Tibial nerve (tissue), 4 donors: ENCODE measurements around the gene SPAG7. TPM values are rescaled to one million over a fixed set of nuclear protein-coding genes. Genes with fewer than 3 reads are reported as not detected.

Source experiments
- DNase-seq, 2 donors: peaks; one replicate each; pipeline ENCODE4 v3.0.0-alpha.2; 2019; ENCODE audit warnings: low spot score in 2 of 2
- H3K27ac ChIP-seq, 4 donors: fragments of 200-600 bp; sonication (generic) in 3 of 4; one replicate each; pipeline ENCODE4 v1.5.1; 2017 to 2019; ENCODE audit warnings: mild to moderate bottlenecking in 1 of 4
- H3K27me3 ChIP-seq, 2 donors: fragments of 200-600 bp; sonication (generic) in 1 of 2; one replicate each; pipeline versions ENCODE4 v1.5.1 to v1.6.0; 2017 to 2019
- H3K36me3 ChIP-seq, 3 donors: fragments of 200-600 bp; sonication (generic); one replicate each; pipeline ENCODE4 v1.5.1; 2018 to 2019
- H3K4me1 ChIP-seq, 4 donors: fragments of 200-600 bp; sonication (generic) in 3 of 4; one replicate each; pipeline ENCODE4 v1.5.1; 2017 to 2019
- H3K4me3 ChIP-seq, 4 donors: fragments of 200-600 bp; sonication (generic) in 3 of 4; one replicate each; pipeline ENCODE4 v1.5.1; 2017 to 2019; ENCODE audit warnings: mild to moderate bottlenecking in 1 of 4, moderate library complexity in 1 of 4
- H3K9me3 ChIP-seq, 4 donors: fragments of 200-600 bp; sonication (generic) in 3 of 4; one replicate each; pipeline ENCODE4 v1.5.1; 2017 to 2019
- EP300 ChIP-seq, 2 donors: sonication (generic); formaldehyde crosslinking; IDR thresholded peaks; one replicate each; pipeline ENCODE4 v1.6.1; 2017; ENCODE audit warnings: antibody characterized with exemption in 2 of 2, mild to moderate bottlenecking in 1 of 2
- POLR2A ChIP-seq, 2 donors: fragments of 450-650 bp; IDR thresholded peaks; one replicate each; pipeline ENCODE4 v1.6.1; 2017; ENCODE audit warnings: antibody characterized with exemption in 2 of 2, mild to moderate bottlenecking in 2 of 2, moderate library complexity in 2 of 2
- WGBS, 2 donors: methylation state at CpG; one replicate each; pipeline ENCODE4 v1.1.5; 2018; 5-methylcytosine and 5-hydroxymethylcytosine counted together
- total RNA-seq, 4 donors: library from RNA; depleted of rRNA; stranded (reverse); fragments of >200 nt; gene quantifications; one replicate each; pipeline ENCODE4 v1.1.0, GENCODE V29; 2016
- TF ChIP-seq, protein P1 (sequence below), 5 experiments: fragments of 200-600 bp in 3 of 5; fragments of 450-650 bp in 2 of 5; sonication (generic) in 3 of 5; IDR thresholded peaks; one replicate each; pipeline ENCODE4 v1.5.1; 2016 to 2019; ENCODE audit warnings: antibody characterized with exemption in 5 of 5, mild to moderate bottlenecking in 3 of 5, moderate library complexity in 2 of 5

SPAG7 gene, protein sequence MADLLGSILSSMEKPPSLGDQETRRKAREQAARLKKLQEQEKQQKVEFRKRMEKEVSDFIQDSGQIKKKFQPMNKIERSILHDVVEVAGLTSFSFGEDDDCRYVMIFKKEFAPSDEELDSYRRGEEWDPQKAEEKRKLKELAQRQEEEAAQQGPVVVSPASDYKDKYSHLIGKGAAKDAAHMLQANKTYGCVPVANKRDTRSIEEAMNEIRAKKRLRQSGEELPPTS
- 10 to 100 TPM; 36.9 to 70.0 (median 42.0) TPM for total RNA-seq

DNA sequence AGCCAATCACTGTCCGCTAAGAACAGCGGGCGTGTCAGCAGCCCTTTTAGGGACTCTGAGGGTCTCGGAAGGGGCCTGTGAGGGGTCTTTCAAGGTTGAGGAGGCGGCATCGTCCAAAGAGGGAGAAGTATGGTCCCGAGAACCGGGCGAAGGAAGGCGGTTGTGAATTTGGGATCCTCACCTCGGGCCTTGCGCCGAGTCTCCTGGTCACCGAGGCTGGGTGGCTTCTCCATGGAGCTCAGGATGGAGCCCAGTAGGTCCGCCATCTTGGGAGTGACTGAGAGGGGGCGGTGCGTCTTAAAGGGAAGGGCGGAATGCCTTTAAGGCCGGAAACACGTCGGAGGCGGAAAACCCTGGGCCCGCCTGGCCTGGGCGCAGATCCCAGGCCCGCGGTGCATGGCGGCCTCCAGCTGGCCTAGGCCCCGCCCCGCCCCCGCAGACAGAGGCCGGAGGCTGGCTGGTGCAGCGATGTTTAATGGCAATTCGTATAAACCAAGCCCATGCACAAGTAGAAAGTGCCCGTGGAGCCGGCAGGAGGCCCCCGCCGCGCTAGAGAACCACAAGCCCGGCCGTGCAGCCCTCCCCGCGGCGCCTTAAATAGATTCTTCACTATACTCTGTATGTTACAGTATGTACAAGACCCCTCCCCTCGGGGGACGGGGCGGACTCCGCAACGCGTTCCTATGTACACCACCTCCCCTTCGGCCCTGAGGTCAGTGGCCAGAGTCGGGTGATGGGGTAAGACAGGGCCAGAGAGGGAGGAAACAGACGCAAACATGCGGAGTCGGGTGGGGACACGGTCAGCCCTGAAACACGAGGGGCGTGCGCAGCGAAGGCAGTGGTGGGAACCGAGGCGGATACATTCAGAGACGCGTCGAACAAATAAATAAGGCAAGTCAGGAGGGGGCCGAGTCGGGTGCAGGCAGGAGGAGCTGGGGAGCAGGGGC lies at the start of gene SPAG7:
SPAG7 (minus strand) TSS at position 279 of the 947 bp plus-strand sequence; CDS start at position 266, 13 bp downstream.
- DNase-seq: peak; percentile 89 to 91
- 1% methylated on average over 55 to 60 of the region's 66 CpGs for WGBS, 2 donors
- TF ChIP-seq POLR2A (IDR thresholded peaks at IDR 0.05) (peak; percentile 66 to 77), EP300 (IDR thresholded peaks at IDR 0.05) (peak in 1 of 2 donors; percentile 97)
- TF ChIP-seq, protein P1, sequence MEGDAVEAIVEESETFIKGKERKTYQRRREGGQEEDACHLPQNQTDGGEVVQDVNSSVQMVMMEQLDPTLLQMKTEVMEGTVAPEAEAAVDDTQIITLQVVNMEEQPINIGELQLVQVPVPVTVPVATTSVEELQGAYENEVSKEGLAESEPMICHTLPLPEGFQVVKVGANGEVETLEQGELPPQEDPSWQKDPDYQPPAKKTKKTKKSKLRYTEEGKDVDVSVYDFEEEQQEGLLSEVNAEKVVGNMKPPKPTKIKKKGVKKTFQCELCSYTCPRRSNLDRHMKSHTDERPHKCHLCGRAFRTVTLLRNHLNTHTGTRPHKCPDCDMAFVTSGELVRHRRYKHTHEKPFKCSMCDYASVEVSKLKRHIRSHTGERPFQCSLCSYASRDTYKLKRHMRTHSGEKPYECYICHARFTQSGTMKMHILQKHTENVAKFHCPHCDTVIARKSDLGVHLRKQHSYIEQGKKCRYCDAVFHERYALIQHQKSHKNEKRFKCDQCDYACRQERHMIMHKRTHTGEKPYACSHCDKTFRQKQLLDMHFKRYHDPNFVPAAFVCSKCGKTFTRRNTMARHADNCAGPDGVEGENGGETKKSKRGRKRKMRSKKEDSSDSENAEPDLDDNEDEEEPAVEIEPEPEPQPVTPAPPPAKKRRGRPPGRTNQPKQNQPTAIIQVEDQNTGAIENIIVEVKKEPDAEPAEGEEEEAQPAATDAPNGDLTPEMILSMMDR (IDR thresholded peaks at IDR 0.05): no peak
- Histone ChIP-seq H3K36me3 (peaks cover 0 to 34% (median 11%) of the 10 kb centered on the region in 3 donors), H3K27ac (peak within 1 kb of the TSS; percentile 90 to 96 (median 94)), H3K27me3 (no peaks in the 10 kb centered on the region), H3K9me3 (no peaks in the 10 kb centered on the region), H3K4me1 (peaks cover 0 to 44% (median 22%) of the 10 kb centered on the region in 4 donors), H3K4me3 (peak within 1 kb of the TSS; percentile 64 to 87 (median 70))

DNA sequence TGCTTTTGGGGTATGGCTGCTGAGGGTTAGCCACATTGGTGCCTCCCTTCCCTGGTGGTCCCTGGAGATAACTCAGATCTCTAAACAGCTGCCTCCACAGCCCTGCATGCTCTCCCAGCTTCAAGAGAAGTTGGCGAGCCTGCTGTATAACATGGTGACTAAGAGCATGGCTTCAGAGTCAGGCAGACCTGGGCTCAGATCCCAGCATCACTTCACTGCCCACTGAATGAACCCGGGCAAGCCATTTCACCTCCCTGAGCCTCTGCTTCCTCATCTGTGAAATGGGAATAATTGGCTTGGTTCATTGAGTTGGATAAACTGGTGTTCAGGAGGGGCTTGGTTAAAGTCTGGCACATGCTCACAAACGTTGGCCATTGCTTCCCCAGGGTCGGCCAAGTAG lies 46.7 kb upstream of the SPAG7 start:
- Histone ChIP-seq H3K9me3 (no peaks in the 10 kb centered on the region), H3K27me3 (no peaks in the 10 kb centered on the region), H3K4me1 (no peaks in the 10 kb centered on the region), H3K4me3 (no peak overlapping the region), H3K27ac (no peak overlapping the region), H3K36me3 (peaks cover 2 to 98% (median 4%) of the 10 kb centered on the region in 3 donors)
- WGBS, 2 donors: 78 to 88% methylated on average over 4 of the region's 4 CpGs
- DNase-seq: no peak
- TF ChIP-seq POLR2A (IDR thresholded peaks at IDR 0.05) (no peak), EP300 (IDR thresholded peaks at IDR 0.05) (no peak)
- TF ChIP-seq, protein P1 (IDR thresholded peaks at IDR 0.05): no peak

DNA sequence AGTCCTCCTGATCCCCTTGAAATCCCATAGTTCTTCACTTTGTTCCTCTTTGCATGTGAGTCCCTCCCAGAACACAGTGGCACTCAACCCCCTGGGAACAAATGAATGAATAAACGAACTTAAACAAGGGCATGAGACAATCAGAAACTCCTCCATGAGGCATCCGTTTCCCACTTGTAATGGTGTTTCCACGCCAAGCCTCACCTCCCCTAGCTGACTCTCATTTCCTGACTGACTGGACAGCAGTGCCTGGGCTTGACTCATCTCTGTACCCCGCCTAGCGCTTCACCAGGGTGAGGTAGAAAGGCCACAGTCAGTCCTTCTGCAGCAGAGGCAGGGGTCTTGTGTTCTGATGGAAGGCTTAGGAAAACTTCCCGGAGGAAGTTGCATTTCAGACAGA lies 44.3 kb upstream of the SPAG7 start:
- peaks cover 4 to 100% (median 7%) of the 10 kb centered on the region in 3 donors for H3K36me3 ChIP-seq
- no peaks in the 10 kb centered on the region for H3K27me3 ChIP-seq
- no peaks in the 10 kb centered on the region for H3K9me3 ChIP-seq
- WGBS, 2 donors: 84 to 93% methylated on average over 6 of the region's 6 CpGs
- H3K4me1 ChIP-seq: no peaks in the 10 kb centered on the region
- TF ChIP-seq EP300 (IDR thresholded peaks at IDR 0.05): no peak
- TF ChIP-seq POLR2A (IDR thresholded peaks at IDR 0.05): no peak
- no peak overlapping the region for H3K4me3 ChIP-seq
- no peak overlapping the region for H3K27ac ChIP-seq
- no peak for DNase-seq

DNA sequence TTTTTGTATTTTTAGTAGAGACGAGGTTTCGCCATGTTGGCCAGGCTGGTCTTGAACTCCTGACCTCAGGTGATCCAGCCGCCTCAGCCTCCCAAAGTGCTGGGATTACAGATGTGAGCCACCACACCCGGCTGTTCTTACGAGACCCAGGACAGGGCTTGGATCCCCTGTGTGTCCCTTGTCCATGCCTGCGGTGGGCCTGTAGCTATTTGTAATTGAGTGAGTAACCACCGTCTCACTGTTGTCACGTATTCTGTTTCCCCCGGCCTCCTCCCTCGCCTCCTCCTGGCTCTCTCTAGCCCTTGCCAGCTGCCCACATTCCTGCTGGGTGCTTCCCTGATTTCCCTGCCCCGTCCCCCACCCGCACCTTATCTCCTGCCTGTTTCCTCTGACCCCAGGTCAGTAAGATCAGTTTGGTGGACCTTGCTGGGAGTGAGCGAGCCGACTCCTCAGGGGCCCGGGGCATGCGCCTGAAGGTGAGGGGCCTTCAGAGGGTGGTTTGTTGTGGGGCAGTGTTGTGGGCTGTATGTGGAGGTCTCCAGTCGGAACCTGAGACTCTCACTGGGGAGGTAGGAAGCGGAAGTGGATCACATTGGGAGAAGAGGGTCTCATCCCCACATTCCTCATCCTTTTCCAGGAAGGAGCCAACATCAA lies 35.7 kb upstream of the SPAG7 start:
- no peaks in the 10 kb centered on the region for H3K9me3 ChIP-seq
- no peak for DNase-seq
- H3K27me3 ChIP-seq: no peaks in the 10 kb centered on the region
- WGBS, 2 donors: 94 to 95% methylated on average over 18 of the region's 18 CpGs
- H3K27ac ChIP-seq: no peak overlapping the region
- peaks cover 3 to 77% (median 45%) of the 10 kb centered on the region in 3 donors for H3K36me3 ChIP-seq
- no peak overlapping the region for H3K4me3 ChIP-seq
- TF ChIP-seq, protein P1 (IDR thresholded peaks at IDR 0.05): no peak
- TF ChIP-seq POLR2A (IDR thresholded peaks at IDR 0.05) (no peak), EP300 (IDR thresholded peaks at IDR 0.05) (no peak)
- H3K4me1 ChIP-seq: peaks cover 0 to 30% (median 19%) of the 10 kb centered on the region in 4 donors

DNA sequence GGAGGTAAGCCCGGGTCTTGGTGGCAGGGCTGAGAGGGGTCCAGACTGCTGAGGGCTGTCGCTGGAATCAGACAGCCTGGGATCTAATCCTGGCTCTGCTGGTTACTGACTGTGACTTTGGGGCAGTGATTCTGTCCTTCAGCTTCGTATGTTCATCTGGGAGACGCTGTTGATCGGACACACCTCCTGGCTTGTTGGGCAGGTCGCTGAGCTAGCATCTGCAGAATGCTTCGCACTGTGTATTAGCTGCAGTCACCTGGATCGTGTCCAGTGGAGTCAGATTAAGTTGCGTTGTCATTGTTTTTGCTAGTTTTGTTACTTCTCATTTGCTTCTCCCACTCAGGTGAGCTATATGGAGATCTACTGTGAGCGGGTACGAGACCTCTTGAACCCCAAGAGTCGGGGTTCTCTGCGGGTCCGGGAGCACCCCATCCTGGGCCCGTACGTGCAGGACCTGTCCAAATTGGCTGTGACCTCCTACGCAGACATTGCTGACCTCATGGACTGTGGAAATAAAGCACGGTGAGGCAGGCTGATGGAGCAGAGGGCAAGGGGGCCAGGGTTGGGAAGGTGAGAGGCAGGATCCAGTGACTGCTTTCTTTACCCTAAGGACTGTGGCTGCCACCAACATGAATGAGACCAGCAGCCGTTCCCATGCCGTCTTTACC lies 34.6 kb upstream of the SPAG7 start:
- Histone ChIP-seq H3K4me3 (no peak overlapping the region), H3K36me3 (peaks cover 3 to 66% (median 41%) of the 10 kb centered on the region in 3 donors), H3K4me1 (peaks cover 0 to 30% (median 19%) of the 10 kb centered on the region in 4 donors), H3K27ac (no peak overlapping the region), H3K27me3 (no peaks in the 10 kb centered on the region), H3K9me3 (no peaks in the 10 kb centered on the region)
- WGBS, 2 donors: 89 to 90% methylated on average over 20 of the region's 20 CpGs
- DNase-seq: no peak
- no peak for TF ChIP-seq EP300 (IDR thresholded peaks at IDR 0.05)
- TF ChIP-seq POLR2A (IDR thresholded peaks at IDR 0.05): no peak
- TF ChIP-seq, protein P1 (IDR thresholded peaks at IDR 0.05): no peak
